ENCODE data around the gene SDF4.

DNA sequence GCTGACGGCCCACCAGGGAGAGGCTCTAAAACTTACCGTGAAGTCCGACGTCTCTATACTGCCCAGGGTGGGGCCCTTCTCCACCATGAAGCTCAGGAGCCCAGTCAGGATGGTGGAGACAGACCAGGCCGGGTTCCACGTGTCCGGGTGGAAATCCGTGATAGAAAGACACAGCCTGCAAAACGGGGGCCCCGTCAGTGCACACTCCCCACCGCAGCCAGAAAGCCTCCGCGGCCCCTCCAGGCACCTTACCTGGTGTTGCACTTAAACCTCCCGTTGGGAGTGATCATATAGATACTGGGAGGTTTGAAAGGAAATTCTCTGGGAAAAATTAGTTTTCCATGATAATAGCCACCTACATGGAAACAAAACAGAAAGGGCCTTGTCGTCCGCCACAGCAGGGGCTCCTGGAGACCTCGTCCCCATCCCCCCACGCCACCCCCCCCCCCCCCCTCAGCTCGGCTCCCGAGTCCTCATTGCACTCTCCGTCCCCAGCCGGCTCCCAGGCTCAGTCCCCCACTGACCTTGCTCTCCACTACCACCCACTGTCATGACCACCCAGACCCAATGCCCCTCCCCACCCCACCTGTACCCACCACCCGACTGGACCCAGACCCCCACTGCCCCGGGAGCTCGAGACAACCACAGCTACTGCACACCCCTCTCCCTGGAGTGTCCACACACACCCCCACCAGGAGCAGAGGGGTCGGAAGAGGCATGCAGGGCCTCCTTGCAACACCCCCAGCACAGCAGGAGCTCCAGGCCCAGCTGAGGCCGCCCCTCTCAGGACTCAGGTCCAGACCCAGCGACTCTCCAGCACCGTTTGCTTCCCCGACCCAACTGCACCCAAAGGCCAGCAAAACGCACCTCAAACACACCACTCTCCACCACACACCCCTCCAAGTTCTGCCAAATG lies 25.4 kb upstream of the SDF4 start:
- TF ChIP-seq, protein P1, sequence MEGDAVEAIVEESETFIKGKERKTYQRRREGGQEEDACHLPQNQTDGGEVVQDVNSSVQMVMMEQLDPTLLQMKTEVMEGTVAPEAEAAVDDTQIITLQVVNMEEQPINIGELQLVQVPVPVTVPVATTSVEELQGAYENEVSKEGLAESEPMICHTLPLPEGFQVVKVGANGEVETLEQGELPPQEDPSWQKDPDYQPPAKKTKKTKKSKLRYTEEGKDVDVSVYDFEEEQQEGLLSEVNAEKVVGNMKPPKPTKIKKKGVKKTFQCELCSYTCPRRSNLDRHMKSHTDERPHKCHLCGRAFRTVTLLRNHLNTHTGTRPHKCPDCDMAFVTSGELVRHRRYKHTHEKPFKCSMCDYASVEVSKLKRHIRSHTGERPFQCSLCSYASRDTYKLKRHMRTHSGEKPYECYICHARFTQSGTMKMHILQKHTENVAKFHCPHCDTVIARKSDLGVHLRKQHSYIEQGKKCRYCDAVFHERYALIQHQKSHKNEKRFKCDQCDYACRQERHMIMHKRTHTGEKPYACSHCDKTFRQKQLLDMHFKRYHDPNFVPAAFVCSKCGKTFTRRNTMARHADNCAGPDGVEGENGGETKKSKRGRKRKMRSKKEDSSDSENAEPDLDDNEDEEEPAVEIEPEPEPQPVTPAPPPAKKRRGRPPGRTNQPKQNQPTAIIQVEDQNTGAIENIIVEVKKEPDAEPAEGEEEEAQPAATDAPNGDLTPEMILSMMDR (IDR thresholded peaks at IDR 0.05) = no peak
- TF ChIP-seq POLR2A (IDR thresholded peaks at IDR 0.05) = no peak
